Cardiac muscle cell (in vitro differentiated cells and primary cell): ENCODE data around the gene TEAD4. TPM values are rescaled to one million over a fixed set of nuclear protein-coding genes. Genes with fewer than 3 reads are reported as not detected.

Experiments
- DNase-seq, 2 donors: peaks; one replicate each; pipeline versions ENCODE4 v3.0.0 to v3.0.0-alpha.2; 2010 to 2017; ENCODE audit warnings: low read depth in 1 of 2, low spot score in 1 of 2
- H3K27ac ChIP-seq: fragments of 200-600 bp; sonication (generic); 2 replicates; pipeline ENCODE4 v1.5.1; 2016
- H3K27me3 ChIP-seq: fragments of 200-600 bp; sonication (generic); 2 replicates; pipeline ENCODE4 v1.6.0; 2016; ENCODE audit warnings: control low read depth
- H3K36me3 ChIP-seq: fragments of 200-600 bp; sonication (generic); 2 replicates; pipeline ENCODE4 v1.5.1; 2016; ENCODE audit warnings: control low read depth
- H3K4me1 ChIP-seq: fragments of 200-600 bp; sonication (generic); 2 replicates; pipeline ENCODE4 v1.8.1; 2017; ENCODE audit warnings: low read depth, mild to moderate bottlenecking, mixed run types
- H3K4me3 ChIP-seq: fragments of 200-600 bp; sonication (generic); 2 replicates; pipeline ENCODE4 v1.5.1; 2016; ENCODE audit warnings: mild to moderate bottlenecking
- H3K9me3 ChIP-seq: fragments of 200-600 bp; sonication (generic); 2 replicates; pipeline ENCODE4 v1.5.1; 2017; ENCODE audit warnings: low read depth, mild to moderate bottlenecking, control low read depth
- CTCF ChIP-seq: IDR thresholded peaks from 2 replicates; pipeline ENCODE4 v1.5.1; 2012; ENCODE audit warnings: low read depth, mild to moderate bottlenecking, low read length
- polyA plus RNA-seq: library from polyadenylated mRNA; unstranded; fragments of >200 nt; fragmentation: Nextera tagmentation; extraction: Ambion mirVana; gene quantifications from 2 replicates; pipeline ENCODE4 v1.2.1, GENCODE V29; 2016
- total RNA-seq: library from RNA; depleted of rRNA; stranded (reverse); fragments of >200 nt; gene quantifications from 2 replicates; pipeline ENCODE4 v1.2.3, GENCODE V29; 2016

Gene TEAD4
- total and polyA plus RNA-seq, 2 experiments from 2014 or later: 21.3 to 31.9 TPM

- H3K27me3 ChIP-seq: no peaks in the 10 kb centered on the region
- H3K27ac ChIP-seq: no peak overlapping the region
- no peaks in the 10 kb centered on the region for H3K36me3 ChIP-seq
- H3K4me1 ChIP-seq: no peaks in the 10 kb centered on the region
- DNase-seq: no peak
- no peak for TF ChIP-seq CTCF
- no peaks in the 10 kb centered on the region for H3K9me3 ChIP-seq
- no peak overlapping the region for H3K4me3 ChIP-seq
Measured at GRCh38 chr12:2949411-2949810, 9.8 kb upstream of the TEAD4 start.

GRCh38 chr12:2955888-2956287 lies 3.3 kb upstream of the TEAD4 start:
- Histone ChIP-seq H3K4me1 (peaks cover 14% of the 10 kb centered on the region), H3K4me3 (no peak overlapping the region), H3K9me3 (no peaks in the 10 kb centered on the region), H3K27ac (no peak overlapping the region), H3K27me3 (no peaks in the 10 kb centered on the region), H3K36me3 (no peaks in the 10 kb centered on the region)
- no peak for DNase-seq
- no peak for TF ChIP-seq CTCF

- DNase-seq: no peak
- no peaks in the 10 kb centered on the region for H3K36me3 ChIP-seq
- no peaks in the 10 kb centered on the region for H3K9me3 ChIP-seq
- H3K4me3 ChIP-seq: peak overlapping the region; percentile 65
- H3K27me3 ChIP-seq: no peaks in the 10 kb centered on the region
- TF ChIP-seq CTCF: no peak
- H3K4me1 ChIP-seq: peaks cover 18% of the 10 kb centered on the region
- H3K27ac ChIP-seq: peak overlapping the region; percentile 89
Measured at GRCh38 chr12:2957816-2958431, 1.3 kb upstream of the TEAD4 start.

GRCh38 chr12:2958432-2959191 lies 585 bp upstream of the TEAD4 start:
- TF ChIP-seq CTCF: no peak
- no peaks in the 10 kb centered on the region for H3K27me3 ChIP-seq
- peak; percentile 75 to 79 for DNase-seq
- peak overlapping the region; percentile 65 for H3K4me3 ChIP-seq
- peak overlapping the region; percentile 89 for H3K27ac ChIP-seq
- no peaks in the 10 kb centered on the region for H3K9me3 ChIP-seq
- peaks cover 25% of the 10 kb centered on the region for H3K4me1 ChIP-seq
- H3K36me3 ChIP-seq: no peaks in the 10 kb centered on the region

GRCh38 chr12:2959505-2960389 lies 550 bp downstream of the TEAD4 start:
- TF ChIP-seq CTCF: no peak
- peak; percentile 63 to 66 for DNase-seq
- Histone ChIP-seq H3K27ac (peak overlapping the region; percentile 93), H3K36me3 (no peaks in the 10 kb centered on the region), H3K27me3 (no peaks in the 10 kb centered on the region), H3K4me1 (peaks cover 29% of the 10 kb centered on the region), H3K9me3 (no peaks in the 10 kb centered on the region), H3K4me3 (peak overlapping the region; percentile 65)
